Kidney capillary endothelial cell (primary cell): Measurements from ENCODE around the gene LONRF3.

Experiments
- DNase-seq: peaks from one replicate; pipeline ENCODE4 v3.0.0-alpha.2; 2018; ENCODE audit warnings: low spot score

LONRF3 gene

GRCh38 chrX:118974088-118974907, at the start of gene LONRF3:
Gene LONRF3 (plus strand): TSS chrX:118974618. CDS start chrX:118974781, 163 bp downstream.
- no peak for DNase-seq

- no peak for DNase-seq
Observed at GRCh38 chrX:118928151-118928550, 46.3 kb upstream of the LONRF3 start.

GRCh38 chrX:118935352-118935751, 39.1 kb upstream of the LONRF3 start:
- DNase-seq = no peak

GRCh38 chrX:118941147-118941546, 33.3 kb upstream of the LONRF3 start:
- DNase-seq = no peak

- DNase-seq = no peak
Observed at GRCh38 chrX:118943102-118943501, 31.3 kb upstream of the LONRF3 start.

- no peak for DNase-seq
Observed at GRCh38 chrX:118945921-118946320, 28.5 kb upstream of the LONRF3 start.

- no peak for DNase-seq
Observed at GRCh38 chrX:118948270-118948669, 26.1 kb upstream of the LONRF3 start.

- DNase-seq = no peak
Observed at GRCh38 chrX:118961866-118962560, 12.4 kb upstream of the LONRF3 start.

GRCh38 chrX:118963159-118963558, 11.3 kb upstream of the LONRF3 start:
- no peak for DNase-seq

GRCh38 chrX:118964252-118964651, 10.2 kb upstream of the LONRF3 start:
- no peak for DNase-seq

- no peak for DNase-seq
Observed at GRCh38 chrX:118965395-118965794, 9.0 kb upstream of the LONRF3 start.

- no peak for DNase-seq
Observed at GRCh38 chrX:118968031-118968430, 6.4 kb upstream of the LONRF3 start.

GRCh38 chrX:118971552-118971951, 2.9 kb upstream of the LONRF3 start:
- DNase-seq = no peak

GRCh38 chrX:118973389-118974087, 880 bp upstream of the LONRF3 start:
- DNase-seq = no peak

- DNase-seq = peak; percentile 13
Observed at GRCh38 chrX:118974908-118975671, 672 bp downstream of the LONRF3 start.

GRCh38 chrX:118975831-118976598, 1.6 kb downstream of the LONRF3 start:
- no peak for DNase-seq

- DNase-seq = no peak
Observed at GRCh38 chrX:118976599-118977340, 2.4 kb downstream of the LONRF3 start.

- DNase-seq = no peak
Observed at GRCh38 chrX:118977424-118977823, 3.0 kb downstream of the LONRF3 start.

- DNase-seq = no peak
Observed at GRCh38 chrX:118978451-118978850, 4.0 kb downstream of the LONRF3 start.

- DNase-seq = no peak
Observed at GRCh38 chrX:118980761-118981160, 6.3 kb downstream of the LONRF3 start.

GRCh38 chrX:118983513-118983912, 9.1 kb downstream of the LONRF3 start:
- DNase-seq = no peak
